Calu3 (cell line): Measurements from ENCODE around the gene NPM1. TPM values are rescaled to one million over a fixed set of nuclear protein-coding genes. Genes with fewer than 3 reads are reported as not detected.
A peak's percentile ranks its signal among the peaks of the same experiment; 100 is the strongest.

Experiments used
- BruUV-seq: library from RNA; stranded (reverse); fragments of 400-500 nt; replicated peaks from 2 replicates; lab custom pipeline; 2021; lab: Mats Ljungman, UMichigan
- CTCF ChIA-PET: fragments of 300-600 bp; sonication (Branson Sonifier 250); formaldehyde crosslinking; loops from one replicate; lab custom pipeline; 2022; ENCODE audit warnings: antibody characterized with exemption; lab: Charles Lee
- DNase-seq: peaks from one replicate; pipeline ENCODE4 v3.0.0; 2022
- H3K27ac Mint-ChIP-seq: one replicate; pipeline ENCODE4 v1.8.0; 2022; ENCODE audit warnings: mixed read lengths; ENCODE audit not compliant: unreplicated experiment
- H3K27me3 Mint-ChIP-seq: one replicate; pipeline ENCODE4 v1.8.0; 2022; ENCODE audit warnings: mixed read lengths; ENCODE audit not compliant: unreplicated experiment
- H3K36me3 Mint-ChIP-seq: one replicate; pipeline ENCODE4 v1.8.0; 2022; ENCODE audit warnings: mild to moderate bottlenecking, moderate library complexity, mixed read lengths; ENCODE audit not compliant: insufficient read depth, unreplicated experiment
- H3K4me1 Mint-ChIP-seq: one replicate; pipeline ENCODE4 v1.8.0; 2022; ENCODE audit warnings: mild to moderate bottlenecking, low read depth, mixed read lengths; ENCODE audit not compliant: unreplicated experiment
- H3K4me3 Mint-ChIP-seq: one replicate; pipeline ENCODE4 v1.8.0; 2022; ENCODE audit warnings: mild to moderate bottlenecking, low read depth, moderate library complexity, mixed read lengths; ENCODE audit not compliant: unreplicated experiment
- H3K9me3 Mint-ChIP-seq: one replicate; pipeline ENCODE4 v1.8.0; 2022; ENCODE audit warnings: low read depth, mixed read lengths; ENCODE audit not compliant: unreplicated experiment
- intact Hi-C: fragments of 100-400 bp; cut with micrococcal nuclease; formaldehyde crosslinking; loops from one replicate; pipeline ENCODE4 v1.10.0; 2022; ENCODE audit not compliant: unreplicated experiment
- total RNA-seq: library from RNA; stranded (reverse); gene quantifications from 2 replicates; pipeline ENCODE4 v1.2.3, GENCODE V29; 2022
- TF ChIP-seq, protein P1 (sequence below): fragments of 200-600 bp; IDR thresholded peaks from one replicate; pipeline ENCODE4 v1.8.0; 2022; ENCODE audit warnings: antibody characterized with exemption; ENCODE audit not compliant: unreplicated experiment

The NPM1 gene
- total RNA-seq, 1 experiment from 2014 or later = 1,863 TPM

DNA sequence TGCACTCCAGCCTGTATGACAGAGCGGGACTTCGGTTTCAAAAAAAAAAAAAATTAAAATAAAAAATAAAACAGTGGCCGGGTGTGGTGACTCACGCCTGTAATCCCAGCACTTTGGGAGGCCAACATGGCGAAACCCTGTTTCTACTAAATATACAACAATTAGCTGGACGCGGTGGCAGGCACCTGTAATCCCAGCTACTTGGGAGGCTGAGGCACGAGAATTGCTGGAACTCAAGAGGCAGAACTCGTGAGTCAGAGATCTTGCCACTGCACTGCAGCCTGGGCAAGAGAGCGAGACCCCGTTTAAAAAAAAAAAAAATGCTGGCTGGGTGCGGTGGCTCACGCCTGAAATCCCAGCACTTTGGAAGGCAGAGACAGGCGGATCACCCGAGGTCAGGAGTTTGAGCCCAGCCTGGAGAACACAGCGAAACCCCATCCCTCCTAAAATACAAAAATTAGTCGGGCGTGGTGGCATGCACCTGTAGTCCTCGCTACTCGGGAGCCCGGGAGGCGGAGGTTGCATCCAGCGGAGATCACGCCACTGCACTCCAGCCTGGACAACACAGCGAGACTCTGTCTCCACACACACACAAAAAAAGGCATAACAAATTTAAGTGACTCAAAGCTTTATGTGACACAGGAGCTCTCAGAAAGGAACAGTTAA, 1.5 kb upstream of the NPM1 start:
- Mint-ChIP-seq H3K4me3 (peak overlapping the region; percentile 90), H3K9me3 (no peaks in the 10 kb centered on the region), H3K36me3 (peaks cover 46% of the 10 kb centered on the region), H3K4me1 (peaks cover 25% of the 10 kb centered on the region), H3K27ac (no peak overlapping the region), H3K27me3 (peaks cover 11% of the 10 kb centered on the region)
- TF ChIP-seq, protein P1, sequence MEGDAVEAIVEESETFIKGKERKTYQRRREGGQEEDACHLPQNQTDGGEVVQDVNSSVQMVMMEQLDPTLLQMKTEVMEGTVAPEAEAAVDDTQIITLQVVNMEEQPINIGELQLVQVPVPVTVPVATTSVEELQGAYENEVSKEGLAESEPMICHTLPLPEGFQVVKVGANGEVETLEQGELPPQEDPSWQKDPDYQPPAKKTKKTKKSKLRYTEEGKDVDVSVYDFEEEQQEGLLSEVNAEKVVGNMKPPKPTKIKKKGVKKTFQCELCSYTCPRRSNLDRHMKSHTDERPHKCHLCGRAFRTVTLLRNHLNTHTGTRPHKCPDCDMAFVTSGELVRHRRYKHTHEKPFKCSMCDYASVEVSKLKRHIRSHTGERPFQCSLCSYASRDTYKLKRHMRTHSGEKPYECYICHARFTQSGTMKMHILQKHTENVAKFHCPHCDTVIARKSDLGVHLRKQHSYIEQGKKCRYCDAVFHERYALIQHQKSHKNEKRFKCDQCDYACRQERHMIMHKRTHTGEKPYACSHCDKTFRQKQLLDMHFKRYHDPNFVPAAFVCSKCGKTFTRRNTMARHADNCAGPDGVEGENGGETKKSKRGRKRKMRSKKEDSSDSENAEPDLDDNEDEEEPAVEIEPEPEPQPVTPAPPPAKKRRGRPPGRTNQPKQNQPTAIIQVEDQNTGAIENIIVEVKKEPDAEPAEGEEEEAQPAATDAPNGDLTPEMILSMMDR = no peak
- no TSS peak for BruUV-seq
- DNase-seq = no peak
- intact Hi-C loops = loop anchor here (5.0 kb wide), 1 partner anchor 604 kb away; the partner anchor contains the start of gene GABRP
- CTCF ChIA-PET = interaction anchor here (1.0 to 1.2 kb wide), 2 partner anchors 38 to 102 kb away, joined by 3 read pairs; no protein-coding TSS in a partner anchor

DNA sequence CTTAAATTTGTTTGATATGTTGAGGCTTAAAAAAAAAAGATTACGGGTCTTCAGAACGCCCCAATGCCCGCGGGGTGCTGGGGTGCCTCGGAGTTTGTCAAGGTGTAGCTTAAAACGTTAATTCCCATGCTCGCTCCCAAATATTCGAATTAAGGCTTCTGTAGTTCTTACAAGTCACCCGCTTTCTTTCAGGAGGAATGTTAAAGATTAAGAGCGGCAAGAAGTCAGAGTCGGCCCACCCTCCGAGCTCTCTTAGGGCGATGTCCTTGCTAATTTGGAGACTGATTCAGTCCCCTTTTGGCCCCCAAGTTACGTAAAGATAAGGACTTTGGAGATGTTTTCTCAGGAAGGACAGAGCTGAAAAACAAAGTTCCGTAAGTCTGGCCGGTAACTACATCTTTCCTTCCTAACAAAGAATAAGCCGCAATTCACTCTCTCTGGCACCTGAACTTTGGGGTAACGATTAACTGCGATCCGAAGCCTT, 746 bp upstream of the NPM1 start:
- peak; percentile 30 for DNase-seq
- Mint-ChIP-seq H3K4me1 (peaks cover 33% of the 10 kb centered on the region), H3K27me3 (peaks cover 11% of the 10 kb centered on the region), H3K9me3 (no peaks in the 10 kb centered on the region), H3K36me3 (peaks cover 53% of the 10 kb centered on the region), H3K27ac (peak overlapping the region; percentile 95), H3K4me3 (peak overlapping the region; percentile 90)
- TSS peak; percentile 98 for BruUV-seq
- intact Hi-C loops = loop anchor here (5.0 kb wide), 1 partner anchor 605 kb away; the partner anchor contains the start of gene GABRP
- TF ChIP-seq, protein P1 = no peak
- CTCF ChIA-PET = interaction anchor here (0.7 to 1.2 kb wide), 3 partner anchors 38 to 1500 kb away, joined by 3 to 4 read pairs (median 3); no protein-coding TSS in a partner anchor

DNA sequence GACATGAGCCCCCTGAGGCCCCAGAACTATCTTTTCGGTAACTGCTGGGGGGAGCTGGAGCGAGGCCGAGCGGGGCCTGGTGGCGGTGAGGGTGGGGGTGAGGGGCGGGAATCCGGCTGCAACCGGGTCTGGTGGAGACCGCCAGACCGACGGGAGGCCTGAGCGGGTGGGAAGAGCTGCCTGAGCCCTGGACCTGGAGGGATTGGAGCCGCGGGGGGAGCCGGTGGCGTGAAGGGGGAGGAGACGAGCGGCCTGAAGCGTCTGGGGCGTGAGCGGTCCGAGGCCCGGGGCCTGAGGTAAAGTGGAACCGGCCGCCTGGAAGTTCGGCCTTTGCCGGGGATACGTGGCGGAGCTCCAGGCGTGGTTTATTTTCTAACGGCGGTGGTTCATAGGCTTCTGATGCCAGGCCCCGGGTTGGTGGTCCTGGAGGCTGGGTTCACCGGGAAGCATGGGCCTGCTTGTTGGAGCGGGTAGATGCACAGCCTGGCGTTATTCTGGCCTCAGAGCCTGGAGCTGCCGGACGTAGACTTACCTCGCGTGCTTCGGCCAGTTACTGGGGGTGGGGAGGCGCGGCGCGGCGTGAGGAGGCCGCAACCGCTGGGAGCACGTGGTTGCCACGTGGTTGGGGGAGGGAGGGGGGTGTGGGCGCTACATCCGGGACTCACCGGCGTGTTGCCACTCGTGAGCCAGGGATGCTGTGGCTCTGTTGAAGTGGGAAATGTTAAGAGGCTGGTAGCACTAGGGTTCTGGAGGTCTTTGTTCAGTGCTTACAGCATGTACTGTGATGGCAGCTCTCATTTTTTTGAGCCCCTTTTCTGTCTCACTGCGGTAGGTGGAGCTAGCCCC, 544 bp downstream of the NPM1 start:
- Mint-ChIP-seq H3K27ac (peak overlapping the region; percentile 95), H3K4me3 (peak overlapping the region; percentile 90), H3K36me3 (peaks cover 66% of the 10 kb centered on the region), H3K4me1 (peaks cover 46% of the 10 kb centered on the region), H3K27me3 (peaks cover 11% of the 10 kb centered on the region), H3K9me3 (no peaks in the 10 kb centered on the region)
- DNase-seq = peak; percentile 88
- intact Hi-C loops = loop anchor here (5.0 kb wide), 1 partner anchor 606 kb away; the partner anchor contains the start of gene GABRP
- TF ChIP-seq, protein P1 = no peak
- CTCF ChIA-PET = interaction anchor here (0.5 to 0.7 kb wide), 2 partner anchors 17 to 753 kb away, joined by 3 read pairs; no protein-coding TSS in a partner anchor
- no TSS peak for BruUV-seq

DNA sequence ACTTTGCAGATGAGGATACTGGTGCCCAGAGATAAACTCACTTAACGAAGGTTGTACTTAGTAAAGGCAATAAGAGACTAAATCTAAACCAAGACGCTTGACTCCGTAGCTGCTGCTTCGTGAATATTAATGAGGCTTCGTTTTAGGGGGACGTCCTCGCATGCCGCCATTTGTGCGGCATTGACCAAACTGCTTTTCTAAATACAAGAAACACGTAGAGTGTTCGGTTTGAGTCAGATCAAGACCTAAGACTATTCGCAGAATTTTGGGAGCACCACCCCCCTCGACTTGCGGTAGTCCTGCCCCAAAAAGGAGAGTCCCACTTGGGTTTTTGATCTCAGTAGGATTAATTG, 1.1 kb downstream of the NPM1 start:
- peaks cover 11% of the 10 kb centered on the region for H3K27me3 Mint-ChIP-seq
- H3K4me3 Mint-ChIP-seq = peak overlapping the region; percentile 90
- peaks cover 52% of the 10 kb centered on the region for H3K4me1 Mint-ChIP-seq
- intact Hi-C loops = loop anchor here (5.0 kb wide), 1 partner anchor 606 kb away; the partner anchor contains the start of gene GABRP
- peaks cover 72% of the 10 kb centered on the region for H3K36me3 Mint-ChIP-seq
- no peaks in the 10 kb centered on the region for H3K9me3 Mint-ChIP-seq
- CTCF ChIA-PET = interaction anchor here (0.7 kb wide), 1 partner anchor 752 kb away, joined by 3 read pairs; no protein-coding TSS in a partner anchor
- TF ChIP-seq, protein P1 = no peak
- no TSS peak for BruUV-seq
- DNase-seq = no peak
- H3K27ac Mint-ChIP-seq = peak overlapping the region; percentile 95
